ENCODE results near the gene ANKRD13D. TPM values are rescaled to one million over a fixed set of nuclear protein-coding genes. Genes with fewer than 3 reads are reported as not detected.

Gene ANKRD13D
- total and polyA plus RNA-seq, 11 donors = 7.6 to 43.6 (median 12.8) TPM

DNA sequence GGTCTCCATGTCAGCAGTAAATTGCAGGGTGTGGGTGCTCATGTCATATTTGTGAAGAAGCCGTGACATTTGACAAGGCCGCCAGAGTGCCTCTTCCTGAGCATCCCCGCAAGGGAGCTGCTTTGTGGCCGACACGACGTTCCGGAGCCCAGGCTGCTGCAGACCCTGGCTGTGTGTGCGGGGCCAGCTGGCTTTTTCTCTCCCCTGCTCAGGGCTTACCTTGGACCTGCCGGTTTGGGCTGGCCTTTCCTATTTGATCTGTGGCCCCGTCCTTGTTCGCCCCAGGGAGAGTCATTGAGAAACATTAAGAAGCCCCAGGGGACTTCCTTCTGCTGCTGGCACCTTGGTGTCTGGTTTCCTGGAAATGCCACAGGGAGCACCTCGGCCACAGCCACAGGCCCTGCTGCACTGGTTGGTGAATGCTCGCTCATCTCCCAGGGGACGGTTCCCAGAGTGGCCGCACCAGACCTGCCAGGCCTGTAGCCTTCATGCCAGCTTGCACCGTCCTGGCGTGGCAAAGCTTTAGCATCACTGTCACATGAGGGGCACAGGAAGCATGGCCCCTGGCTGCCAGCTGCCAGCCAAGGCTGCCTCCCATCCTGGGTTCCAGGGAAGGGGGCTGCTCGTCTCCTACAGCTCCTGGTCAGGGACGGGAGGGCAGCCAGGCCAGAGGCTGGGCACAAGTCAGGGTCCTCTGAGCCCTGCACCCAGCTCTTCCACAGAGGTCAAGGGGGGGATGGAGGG, 17.4 kb upstream of the ANKRD13D start:
- H3K9me3 ChIP-seq = no peaks in the 10 kb centered on the region
- peak overlapping the region; percentile 47 to 100 (median 88) for H3K27ac ChIP-seq
- intact Hi-C loops (cut with DNase I) = loop anchor here in 1 of 10 donors (2.0 kb wide), 1 partner anchor 17 kb away; the partner anchor contains the start of gene ANKRD13D
- no peak for ATAC-seq
- no peaks in the 10 kb centered on the region for H3K27me3 ChIP-seq
- H3K4me3 ChIP-seq = peak overlapping the region in 4 of 12 donors; percentile 4 to 98 (median 26)
- TF ChIP-seq POLR2A (IDR thresholded peaks at IDR 0.05) = no peak
- TF ChIP-seq CTCF (IDR thresholded peaks at IDR 0.05) = no peak
- peak; percentile 17 to 73 (median 37) for DNase-seq
- H3K36me3 ChIP-seq = peaks cover 0 to 29% (median 2%) of the 10 kb centered on the region in 9 donors
- peaks cover 52 to 99% (median 96%) of the 10 kb centered on the region in 12 donors for H3K4me1 ChIP-seq
- WGBS, 4 donors = 48 to 54% (median 50%) methylated on average over 10 to 19 of the region's 19 CpGs

- ATAC-seq (peak in 2 of 4 donors; percentile 3 to 17), DNase-seq (peak; percentile 23 to 70 (median 47))
- intact Hi-C loops (cut with DNase I) = no loop called here
- 39 to 62% (median 52%) methylated on average over 14 to 23 of the region's 23 CpGs for WGBS, 4 donors
- TF ChIP-seq POLR2A (IDR thresholded peaks at IDR 0.05) = no peak
- TF ChIP-seq CTCF (IDR thresholded peaks at IDR 0.05) = no peak
- H3K4me3 ChIP-seq = peak overlapping the region in 2 of 12 donors; percentile 16 to 98
- H3K27me3 ChIP-seq = no peaks in the 10 kb centered on the region
- peak overlapping the region; percentile 47 to 100 (median 88) for H3K27ac ChIP-seq
- H3K4me1 ChIP-seq = peaks cover 49 to 100% (median 99%) of the 10 kb centered on the region in 12 donors
- no peaks in the 10 kb centered on the region for H3K9me3 ChIP-seq
- peaks cover 0 to 29% (median 2%) of the 10 kb centered on the region in 9 donors for H3K36me3 ChIP-seq
Observed at GRCh38 chr11:67272327-67273259, 16.5 kb upstream of the ANKRD13D start.

GRCh38 chr11:67273260-67273990, 15.7 kb upstream of the ANKRD13D start:
- H3K4me1 ChIP-seq = peaks cover 51 to 100% (median 99%) of the 10 kb centered on the region in 12 donors

More at GRCh38 chr11:67273260-67273990, 15.7 kb upstream of the ANKRD13D start:
- intact Hi-C loops (cut with DNase I) = no loop called here
- peak overlapping the region; percentile 47 to 100 (median 88) for H3K27ac ChIP-seq
- H3K4me3 ChIP-seq = peak overlapping the region in 2 of 12 donors; percentile 0 to 98
- 29 to 41% (median 32%) methylated on average over 11 to 14 of the region's 14 CpGs for WGBS, 4 donors
- no peaks in the 10 kb centered on the region for H3K27me3 ChIP-seq
- no peaks in the 10 kb centered on the region for H3K9me3 ChIP-seq
- DNase-seq (peak; percentile 42 to 70 (median 60)), ATAC-seq (peak; percentile 25 to 30 (median 28))
- peaks cover 0 to 31% (median 0%) of the 10 kb centered on the region in 9 donors for H3K36me3 ChIP-seq
- TF ChIP-seq POLR2A (IDR thresholded peaks at IDR 0.05) (no peak), CTCF (IDR thresholded peaks at IDR 0.05) (peak in 1 of 12 donors; percentile 24)

All from heart left ventricle (tissue), 16 donors.